Epidermal melanocyte (primary cell): ENCODE measurements around the gene FARSB.

ENCODE experiments used
- DNase-seq: peaks from one replicate; pipeline ENCODE4 v3.0.0; 2011; ENCODE audit warnings: low spot score; ENCODE audit not compliant: insufficient read length

FARSB gene

DNA sequence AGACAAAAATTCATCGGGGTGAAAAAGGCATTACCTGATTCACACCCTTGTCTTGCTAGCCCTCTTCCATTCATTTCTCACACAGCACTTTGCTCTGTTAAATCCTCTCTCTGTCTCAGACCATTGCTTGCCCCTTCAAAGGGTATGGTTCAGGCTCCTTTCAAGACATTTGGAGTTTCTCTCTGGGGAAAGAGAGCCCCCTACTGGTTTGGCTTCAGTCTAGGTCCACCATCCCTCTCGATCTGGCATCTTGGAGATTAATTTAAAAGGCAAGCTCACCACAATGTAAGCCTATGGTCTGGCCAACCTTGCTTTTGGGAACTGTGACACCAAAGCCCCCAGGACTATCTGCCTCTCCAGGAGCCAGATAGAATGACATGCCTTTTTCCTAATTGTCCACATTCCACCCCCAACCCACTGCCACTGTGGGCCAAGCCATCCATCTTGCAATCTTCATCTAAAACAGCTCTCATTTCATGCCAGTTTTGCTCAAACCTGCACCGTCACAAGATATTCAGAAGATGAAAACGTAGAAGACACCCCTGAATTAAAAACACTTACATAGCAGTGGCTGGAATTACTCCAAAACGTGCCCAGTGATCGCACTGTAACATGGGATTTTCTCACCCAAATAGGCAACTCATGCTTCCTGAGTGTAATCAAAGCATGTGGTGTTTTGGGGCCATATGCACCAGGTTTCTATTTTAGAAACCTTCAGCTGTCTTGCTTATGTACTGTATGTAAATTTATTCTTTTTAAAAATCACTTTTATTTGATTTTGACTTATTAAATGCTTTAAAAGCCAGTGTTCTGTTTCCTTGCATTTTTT, 93.9 kb downstream of the FARSB start:
- DNase-seq = peak; percentile 81

DNA sequence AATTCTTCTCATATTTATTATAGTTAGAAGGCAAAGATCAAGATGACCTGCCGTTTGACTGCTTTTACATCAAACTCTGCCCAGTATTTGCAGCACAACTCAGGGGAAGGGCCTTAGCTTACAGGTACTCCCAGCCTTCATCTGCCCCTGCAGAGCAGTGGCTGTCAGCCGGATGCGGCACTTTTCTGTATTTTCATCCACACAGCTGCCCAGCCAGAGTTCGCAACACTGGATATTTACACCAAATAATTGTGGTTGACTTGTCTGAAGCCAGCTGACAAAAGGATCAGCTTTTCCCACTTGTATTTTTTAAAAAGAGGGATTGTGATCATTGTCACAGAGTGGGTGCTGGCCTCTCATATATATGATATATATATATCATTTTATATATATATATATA, 94.7 kb downstream of the FARSB start:
- no peak for DNase-seq

DNA sequence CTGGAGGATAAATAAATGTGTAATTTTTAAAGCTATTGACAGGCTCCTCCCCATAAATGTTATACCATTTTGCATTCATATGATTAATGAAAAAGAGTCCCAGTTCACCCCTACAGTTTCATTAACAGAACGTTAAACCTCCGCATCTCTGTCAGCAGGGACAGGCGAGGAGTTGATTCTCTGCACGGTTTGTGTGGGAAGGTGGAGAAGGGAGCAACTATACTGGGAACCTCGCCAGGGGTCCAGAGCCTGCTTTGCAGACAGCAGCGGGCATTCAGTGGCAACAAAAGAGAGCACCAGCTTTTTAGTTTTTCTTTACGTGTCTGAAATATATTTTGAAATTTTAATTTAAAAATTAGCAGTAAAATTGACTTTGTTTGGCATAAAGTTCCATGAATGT, 101.4 kb downstream of the FARSB start:
- no peak for DNase-seq

DNA sequence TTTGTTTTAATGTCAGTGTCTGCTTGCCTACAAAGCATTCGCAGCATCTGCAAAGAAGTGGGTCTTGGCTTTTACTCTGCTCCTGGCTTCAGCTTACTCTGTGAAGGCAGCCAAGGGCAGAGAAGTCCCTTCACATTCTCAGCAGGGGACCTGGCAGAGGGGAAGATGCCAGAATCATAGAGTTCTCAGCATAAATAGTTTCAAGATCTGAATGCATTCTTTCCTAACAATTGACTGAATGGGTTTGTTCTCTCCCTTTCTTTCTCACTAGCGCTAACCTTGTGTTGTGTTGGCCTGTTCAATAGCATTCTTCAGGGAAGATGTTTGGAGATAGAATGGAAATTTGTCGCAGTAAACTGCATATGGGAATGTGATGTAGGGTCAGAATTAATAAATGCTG, 106.9 kb downstream of the FARSB start:
- no peak for DNase-seq

DNA sequence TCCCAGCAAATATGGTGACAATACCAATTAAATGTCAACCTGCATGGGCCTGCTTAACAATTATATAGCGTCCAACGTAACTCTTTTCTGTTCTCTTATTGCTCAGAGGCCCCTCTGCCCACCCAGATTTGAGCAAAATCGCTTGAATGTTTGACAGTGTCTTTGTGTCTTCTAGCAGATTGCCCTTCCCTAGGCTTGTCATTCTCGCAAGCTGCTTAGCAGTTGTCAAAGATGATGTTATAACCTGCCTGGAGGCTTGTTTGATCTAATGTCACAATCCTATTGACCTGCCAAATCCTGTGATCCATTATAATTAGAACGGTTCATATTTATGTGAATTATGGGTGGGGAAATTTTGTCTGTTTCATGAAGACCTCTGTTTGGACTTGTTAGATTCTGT, 108.8 kb downstream of the FARSB start:
- DNase-seq = no peak

DNA sequence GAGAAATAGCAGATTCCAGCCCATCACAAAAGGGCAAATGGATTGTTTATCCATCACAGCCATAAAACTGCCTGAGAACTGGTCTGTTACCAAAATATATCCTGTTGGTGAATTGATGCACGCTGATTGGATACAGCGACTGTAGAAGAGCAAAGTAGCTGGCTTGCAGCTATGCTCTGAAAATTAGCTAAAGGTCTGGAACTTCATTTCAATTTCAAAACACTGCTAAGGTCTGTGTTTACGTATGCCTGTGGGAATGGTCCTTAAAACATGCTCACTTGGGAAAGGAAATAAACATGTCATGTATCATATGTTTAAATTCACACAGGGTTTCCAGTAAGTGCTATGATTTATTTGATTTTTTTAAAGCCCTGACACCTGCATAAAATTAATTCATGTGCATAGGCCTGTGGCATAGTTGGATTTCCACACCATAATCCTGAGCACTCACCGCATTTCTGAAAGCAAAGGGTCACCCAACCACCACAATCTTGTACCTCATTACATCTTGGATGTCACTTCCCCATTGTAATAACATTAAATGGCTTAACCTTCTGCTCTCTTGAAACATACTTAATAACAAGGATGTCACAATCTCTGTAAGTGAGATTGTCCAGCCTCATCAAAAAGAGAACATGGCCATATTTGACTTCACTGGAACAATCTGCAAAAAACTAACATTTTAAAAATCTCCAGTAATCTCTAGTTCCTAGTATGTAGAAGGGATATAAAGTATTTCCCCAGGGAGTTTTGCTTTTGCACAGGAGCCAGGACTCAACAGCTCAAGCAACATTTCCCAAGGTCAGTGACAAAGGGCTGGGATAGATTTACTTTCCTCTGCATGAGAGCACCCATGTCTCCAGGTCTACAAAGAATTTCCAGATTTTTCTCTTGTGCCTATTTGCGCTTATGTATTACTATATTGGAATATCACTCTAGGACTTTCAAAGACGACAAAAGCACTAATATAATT, 109.8 kb downstream of the FARSB start:
- no peak for DNase-seq

DNA sequence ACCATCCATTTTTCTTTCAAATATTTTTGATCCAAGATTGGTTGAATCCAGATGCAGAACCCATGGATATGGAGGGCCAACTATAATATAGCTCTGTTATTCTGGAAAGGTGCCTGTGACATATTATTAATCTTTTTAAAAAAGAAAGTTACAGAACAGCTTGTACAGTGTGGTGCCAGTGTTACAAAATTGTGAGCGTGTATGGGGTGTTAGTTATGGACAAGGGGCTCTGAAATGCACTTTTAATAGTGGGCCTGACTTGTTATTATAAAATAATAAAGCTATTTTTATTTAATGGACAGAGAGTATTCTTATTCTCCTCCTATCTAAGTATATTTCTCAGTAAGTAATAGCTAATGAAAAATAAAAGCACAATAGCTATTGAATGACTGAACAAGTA, 111.2 kb downstream of the FARSB start:
- DNase-seq = no peak

DNA sequence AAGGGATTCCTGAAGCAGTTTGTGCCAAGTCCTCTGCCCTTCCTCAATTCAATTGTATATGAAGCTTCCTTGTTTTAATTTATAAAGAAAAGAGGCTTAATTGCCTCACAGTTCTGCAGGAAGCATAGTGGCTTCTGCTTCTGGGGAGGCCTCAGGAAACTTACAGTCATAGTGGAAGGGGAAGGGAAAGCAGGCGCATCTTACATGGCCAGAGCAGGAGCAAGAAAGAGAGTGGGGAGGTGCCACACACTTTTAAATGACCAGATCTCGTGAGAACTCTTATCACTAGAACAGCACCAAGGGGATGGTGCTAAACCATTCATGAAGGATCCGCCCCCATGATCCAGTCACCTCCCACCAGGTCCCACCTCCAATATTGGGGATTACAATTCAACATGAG, 117.4 kb downstream of the FARSB start:
- no peak for DNase-seq

DNA sequence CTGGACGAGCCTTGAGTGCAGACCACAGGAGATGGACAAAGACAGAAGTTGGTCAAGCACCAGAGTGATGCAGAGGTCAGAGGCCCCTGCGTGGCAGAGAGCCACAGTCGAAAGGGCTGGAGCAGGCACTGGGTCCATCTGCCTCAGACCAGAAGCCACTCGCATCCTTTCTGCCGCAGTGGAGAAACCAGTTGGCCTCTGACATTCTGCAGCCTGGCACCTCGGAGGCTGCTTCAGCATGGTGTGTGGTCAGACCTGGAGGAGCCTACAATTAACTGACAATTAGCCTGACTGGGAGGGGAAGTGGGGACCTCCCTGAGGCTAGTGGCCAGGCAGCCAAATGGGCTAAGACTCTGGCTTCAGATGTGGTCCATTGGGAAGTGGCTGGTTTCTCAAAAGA, 120.4 kb downstream of the FARSB start:
- DNase-seq = no peak

DNA sequence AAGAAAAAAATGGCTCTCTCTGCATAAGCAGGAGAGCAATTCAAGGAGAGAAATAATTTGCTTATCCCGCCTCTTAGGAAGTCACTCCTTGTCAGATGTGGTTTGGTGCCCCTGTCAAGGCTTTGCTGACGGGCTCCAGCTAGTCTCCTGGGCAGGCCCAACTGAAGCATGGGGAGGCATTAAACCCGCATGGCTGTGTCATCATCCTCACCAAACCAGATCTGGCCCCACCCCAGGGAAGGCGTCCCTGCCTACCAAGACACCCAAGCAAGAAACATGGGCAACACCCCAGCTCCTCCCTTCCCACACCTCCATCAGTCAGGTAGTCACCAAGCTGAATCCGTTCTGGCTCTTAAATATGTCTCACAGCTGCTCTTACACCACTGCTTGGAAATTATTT, 123.6 kb downstream of the FARSB start:
- no peak for DNase-seq

DNA sequence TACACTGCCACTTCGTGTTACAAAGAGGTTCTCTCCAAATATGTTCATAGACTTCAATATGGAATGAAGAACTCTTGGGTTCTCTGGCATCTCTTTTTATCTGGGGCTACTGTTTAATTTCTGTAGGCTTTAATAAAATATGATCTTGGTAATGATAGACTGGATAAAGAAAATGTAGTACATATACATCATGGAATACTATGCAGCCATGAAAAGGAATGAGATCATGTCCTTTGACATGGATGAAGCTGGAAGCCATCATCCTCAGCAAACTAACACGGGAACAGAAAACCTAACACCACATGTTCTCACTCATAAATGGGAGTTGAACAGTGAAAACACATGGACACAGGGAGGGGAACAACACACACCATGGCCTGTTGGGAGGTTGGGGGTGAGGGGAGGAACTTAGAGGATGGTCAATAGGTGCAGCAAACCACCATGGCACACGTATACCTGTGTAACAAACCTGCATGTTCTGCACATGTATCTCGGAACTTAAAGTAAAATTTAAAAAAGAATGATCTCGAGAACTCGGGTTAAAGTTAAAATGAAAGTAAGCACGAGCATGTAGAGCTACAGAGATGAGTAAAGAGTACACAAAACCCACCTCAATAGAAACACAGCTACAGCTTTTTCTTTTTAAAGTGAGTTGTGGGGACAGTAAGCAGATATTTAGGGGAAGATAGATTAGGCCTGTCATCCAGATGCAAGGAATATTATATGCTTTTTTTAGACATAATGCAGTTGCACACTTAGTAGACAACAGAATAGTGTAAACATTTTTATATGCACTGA, 129.2 kb downstream of the FARSB start:
- no peak for DNase-seq

DNA sequence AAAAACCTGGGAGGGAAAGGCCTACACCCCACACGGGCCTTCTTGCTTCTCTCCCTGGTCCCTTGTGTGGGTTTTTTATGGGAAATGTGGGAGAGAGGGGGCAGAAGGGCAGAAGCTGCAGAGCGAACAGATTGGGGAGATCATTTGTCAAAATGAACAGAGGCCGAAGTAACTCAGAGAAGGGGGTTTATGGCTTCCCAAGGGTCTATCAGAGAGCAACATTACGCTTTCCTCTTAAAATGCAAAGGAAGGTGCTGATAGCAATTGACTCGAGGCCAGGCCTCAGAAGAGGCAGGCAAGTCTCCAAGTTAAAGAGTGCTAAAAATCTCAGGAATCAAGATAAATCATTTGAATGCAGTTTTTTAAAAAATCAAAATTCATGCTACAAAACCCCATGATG, 130.1 kb downstream of the FARSB start:
- no peak for DNase-seq

DNA sequence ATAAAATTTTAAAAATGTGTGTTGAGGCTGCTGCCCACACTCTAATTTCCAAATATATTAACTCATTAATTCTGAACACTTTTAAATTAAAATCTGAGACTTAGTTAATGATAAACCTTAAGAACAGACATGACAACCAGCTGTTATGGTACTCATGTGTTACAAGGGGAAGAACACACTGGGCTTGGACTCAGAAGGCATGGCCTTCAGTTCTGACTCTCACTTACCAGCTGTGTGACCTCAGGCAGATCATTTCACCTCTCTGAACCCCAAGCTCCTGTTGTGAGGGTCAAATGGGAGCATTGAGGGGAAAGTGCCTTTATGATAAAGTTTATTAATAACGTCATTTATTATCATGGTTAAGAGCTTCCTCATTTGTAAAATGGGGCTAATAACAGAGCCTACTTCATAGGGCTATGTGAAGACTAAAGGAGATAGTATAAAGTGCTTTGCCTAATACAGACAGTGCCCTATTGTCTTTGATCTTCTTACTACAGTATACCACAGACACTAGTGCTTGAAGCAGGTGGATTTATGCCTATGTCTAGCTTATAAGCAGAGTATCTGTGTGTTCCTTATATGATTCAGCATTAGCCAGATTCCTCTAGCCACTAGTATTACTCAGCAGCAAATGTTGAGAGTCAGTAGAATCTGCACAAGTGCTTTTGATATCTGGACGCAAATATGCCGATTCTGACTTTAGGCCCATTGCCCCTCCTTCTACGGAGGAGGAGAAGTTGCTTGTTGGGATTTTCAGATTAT, 131.9 kb downstream of the FARSB start:
- no peak for DNase-seq

DNA sequence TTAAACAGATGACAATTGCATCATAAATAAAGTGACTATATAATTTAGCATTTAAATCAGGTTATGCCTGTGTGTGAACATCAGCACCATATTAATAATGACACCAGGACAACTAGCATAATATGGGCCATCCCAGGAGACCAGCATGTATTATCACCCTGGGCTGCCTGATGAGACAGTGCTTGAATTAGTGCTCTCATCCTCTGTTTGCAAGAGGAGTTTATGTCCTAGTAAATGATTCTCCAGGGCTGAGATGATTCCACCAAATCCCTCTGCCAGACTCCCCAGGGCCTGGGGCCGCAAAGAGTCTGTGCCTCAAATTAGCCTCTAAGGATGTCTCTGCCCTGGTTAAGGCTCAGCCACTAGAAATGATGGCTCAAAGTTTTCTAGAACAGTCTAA, 133.8 kb downstream of the FARSB start:
- DNase-seq = no peak

DNA sequence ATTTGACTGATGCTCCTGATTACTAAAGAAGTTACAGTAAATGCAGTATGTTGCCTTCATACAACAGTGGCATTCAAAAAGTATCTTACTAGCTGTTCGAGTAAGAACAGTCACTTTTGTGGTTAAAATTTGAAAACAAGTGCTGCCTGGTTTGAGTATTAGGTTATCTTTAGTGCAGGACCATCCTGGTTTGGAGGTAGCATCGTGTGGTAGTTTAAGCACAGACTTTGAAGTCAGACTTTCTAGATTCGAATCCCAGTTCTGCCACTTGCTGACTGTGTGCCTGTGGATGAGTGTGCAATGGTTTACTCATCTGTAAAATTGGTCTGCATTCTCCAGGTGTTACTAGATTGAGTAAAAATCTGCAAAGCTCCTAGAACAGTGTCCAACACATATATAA, 134.8 kb downstream of the FARSB start:
- DNase-seq = no peak
